AG09309 (cell line): ENCODE results near the gene OR2J3.
"Not testable (repeated sequence)": the region's sequence is repeated elsewhere in the genome, so short reads cannot be mapped to it uniquely, and the experiment has no call there.

ENCODE experiments used
- DNase-seq: peaks from one replicate; pipeline ENCODE4 v3.0.0-alpha.2; 2010; ENCODE audit warnings: low read depth
- H3K4me3 ChIP-seq: 2 replicates; pipeline ENCODE4 v1.5.1; 2011; ENCODE audit warnings: mild to moderate bottlenecking, low read depth, low read length, moderate library complexity; ENCODE audit not compliant: control insufficient read depth
- CTCF ChIP-seq: IDR thresholded peaks from 2 replicates; pipeline ENCODE4 v1.5.1; 2011; ENCODE audit warnings: mild to moderate bottlenecking, low read depth, low read length, inconsistent platforms; ENCODE audit not compliant: insufficient read depth, control insufficient read depth; ENCODE audit errors: missing control alignments

OR2J3 gene

GRCh38 chr6:29092957-29093356 lies 14.9 kb upstream of the OR2J3 start:
- H3K4me3 ChIP-seq, result no peak overlapping the region
- no peak for TF ChIP-seq CTCF
- DNase-seq, result no peak

DNA sequence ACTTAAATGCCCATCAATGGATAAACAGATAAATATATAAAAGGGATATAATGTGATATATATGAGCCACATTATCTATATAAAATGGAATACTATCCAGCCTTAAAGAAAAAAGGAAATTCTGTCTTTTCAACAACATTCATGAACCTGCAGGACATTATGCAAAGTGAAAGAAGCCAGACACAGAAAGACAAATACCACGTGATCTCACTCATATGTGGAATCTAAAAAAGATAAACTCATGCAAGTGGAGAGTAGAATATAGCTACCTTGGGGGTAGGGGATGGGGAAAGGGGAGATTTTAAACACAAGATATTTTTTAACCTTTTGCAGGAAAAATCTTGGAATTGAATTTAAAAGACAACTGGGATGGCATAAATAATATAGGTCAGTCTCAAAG lies 10.1 kb upstream of the OR2J3 start:
- TF ChIP-seq CTCF, result no peak
- no peak for DNase-seq
- no peak overlapping the region for H3K4me3 ChIP-seq

- no peak for DNase-seq
- H3K4me3 ChIP-seq, result no peak within 1 kb of the TSS
- no peak for TF ChIP-seq CTCF
Measured at GRCh38 chr6:29099190-29099589, 8.7 kb upstream of the OR2J3 start, which contains the start of gene OR2J1. OR2J1 (plus strand) TSS chr6:29099490; CDS start chr6:29100943, 1,453 bp downstream.

DNA sequence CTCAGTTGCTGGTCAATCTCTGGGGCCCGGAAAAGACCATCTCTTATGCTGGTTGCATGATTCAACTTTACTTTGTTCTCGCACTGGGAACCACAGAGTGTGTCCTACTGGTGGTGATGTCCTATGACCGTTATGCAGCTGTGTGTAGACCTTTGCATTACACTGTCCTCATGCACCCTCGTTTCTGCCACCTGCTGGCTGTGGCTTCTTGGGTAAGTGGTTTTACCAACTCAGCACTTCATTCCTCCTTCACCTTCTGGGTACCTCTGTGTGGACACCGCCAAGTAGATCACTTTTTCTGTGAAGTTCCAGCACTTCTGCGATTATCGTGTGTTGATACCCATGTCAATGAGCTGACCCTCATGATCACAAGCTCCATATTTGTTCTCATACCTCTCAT lies 4.3 kb downstream of the OR2J3 start:
- H3K4me3 ChIP-seq, result no peak overlapping the region
- TF ChIP-seq CTCF, result no peak
- no peak for DNase-seq

GRCh38 chr6:29114964-29115363 lies 7.1 kb downstream of the OR2J3 start:
- not testable (repeated sequence) for H3K4me3 ChIP-seq, DNase-seq

- TF ChIP-seq CTCF, result no peak
- DNase-seq, result no peak
- no peak overlapping the region for H3K4me3 ChIP-seq
Measured at GRCh38 chr6:29129326-29130012, 21.6 kb downstream of the OR2J3 start.

DNA sequence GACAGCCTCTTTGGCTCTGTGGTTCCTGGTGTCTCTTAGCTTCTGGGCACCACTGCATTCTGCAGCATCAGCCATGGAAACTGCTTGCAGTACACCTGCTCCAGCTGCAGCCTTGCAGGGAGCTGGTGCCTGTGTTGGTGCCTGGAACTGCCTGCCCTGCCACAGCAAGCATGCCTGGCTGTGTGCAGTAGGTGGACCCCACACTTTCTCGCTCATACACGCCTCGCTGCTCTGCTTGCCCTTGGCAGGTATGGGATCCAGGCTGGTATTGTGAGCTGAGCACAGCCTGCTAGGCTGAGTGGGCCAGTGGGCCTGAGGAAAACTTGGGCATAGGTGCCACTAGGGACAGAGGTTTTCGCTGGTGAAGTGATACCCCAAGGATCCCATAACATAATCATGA lies 22.8 kb downstream of the OR2J3 start:
- DNase-seq, result no peak
- H3K4me3 ChIP-seq, result no peak overlapping the region
- no peak for TF ChIP-seq CTCF
